ENCODE data around the gene YEATS4.

The YEATS4 gene

DNA sequence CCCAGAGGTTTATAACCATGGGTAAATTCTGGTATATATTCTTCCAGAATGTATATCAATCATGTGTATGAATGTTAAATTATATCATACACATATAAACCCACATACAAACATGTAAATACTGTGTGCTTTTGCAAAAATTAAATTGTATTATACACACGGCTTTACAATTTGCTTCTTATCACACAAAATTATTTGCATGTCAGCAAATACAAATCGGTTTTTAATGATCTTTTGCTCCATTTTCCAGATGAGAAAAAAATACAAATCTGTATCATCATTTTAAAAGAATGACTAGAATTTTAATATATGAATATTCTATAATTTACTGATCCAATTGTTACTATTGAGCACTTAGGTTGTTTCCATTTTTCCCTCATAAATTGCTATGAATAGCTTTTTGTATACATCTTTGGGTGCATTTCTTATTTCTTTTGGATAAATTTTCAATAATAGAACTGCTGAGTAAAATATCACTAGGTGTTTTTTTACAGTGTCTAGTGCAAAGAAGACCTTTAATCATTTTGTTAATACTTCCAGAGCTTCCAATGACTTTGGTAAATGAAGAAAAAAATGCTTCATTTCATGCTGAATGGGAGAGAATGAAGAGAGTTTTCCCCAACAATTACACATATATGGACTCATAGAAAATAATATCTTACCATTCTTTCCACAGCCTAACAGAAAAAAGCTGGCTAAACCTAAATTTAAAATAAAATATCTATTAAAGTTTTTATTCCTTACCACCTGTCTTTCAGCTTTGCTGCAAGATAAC, 7.9 kb upstream of the YEATS4 start:
- no peak overlapping the region for H3K27ac Mint-ChIP-seq
- DNase-seq, result no peak
- no peaks in the 10 kb centered on the region for H3K9me3 Mint-ChIP-seq
- no peaks in the 10 kb centered on the region for H3K36me3 Mint-ChIP-seq (ENCODE audit: low read depth)
- H3K27me3 Mint-ChIP-seq, result no peaks in the 10 kb centered on the region
- H3K4me3 Mint-ChIP-seq, result no peak overlapping the region
- peaks cover 2% of the 10 kb centered on the region for H3K4me1 Mint-ChIP-seq (ENCODE audit: low read depth)

DNA sequence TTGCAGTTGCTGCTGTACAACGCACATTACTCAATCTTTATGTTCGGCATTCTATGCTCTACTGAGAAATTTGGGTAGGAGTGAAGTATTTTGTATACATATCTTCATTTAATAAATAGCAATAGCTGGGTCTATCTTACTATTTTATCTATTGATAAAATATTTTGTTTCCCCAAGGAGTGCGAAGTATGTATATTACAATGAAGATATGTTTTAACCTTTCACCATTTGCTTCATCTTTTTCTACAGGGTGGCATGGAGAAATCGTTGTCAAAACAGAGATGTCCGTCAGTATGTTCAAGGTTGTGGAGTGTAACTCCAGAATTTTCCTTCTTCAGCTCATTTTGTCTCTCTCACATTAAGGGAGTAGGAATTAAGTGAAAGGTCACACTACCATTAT, 6.6 kb upstream of the YEATS4 start:
- no peak overlapping the region for H3K27ac Mint-ChIP-seq
- DNase-seq, result no peak
- H3K9me3 Mint-ChIP-seq, result no peaks in the 10 kb centered on the region
- H3K27me3 Mint-ChIP-seq, result no peaks in the 10 kb centered on the region
- H3K36me3 Mint-ChIP-seq (ENCODE audit: low read depth), result no peaks in the 10 kb centered on the region
- no peak overlapping the region for H3K4me3 Mint-ChIP-seq
- peaks cover 7% of the 10 kb centered on the region for H3K4me1 Mint-ChIP-seq (ENCODE audit: low read depth)

DNA sequence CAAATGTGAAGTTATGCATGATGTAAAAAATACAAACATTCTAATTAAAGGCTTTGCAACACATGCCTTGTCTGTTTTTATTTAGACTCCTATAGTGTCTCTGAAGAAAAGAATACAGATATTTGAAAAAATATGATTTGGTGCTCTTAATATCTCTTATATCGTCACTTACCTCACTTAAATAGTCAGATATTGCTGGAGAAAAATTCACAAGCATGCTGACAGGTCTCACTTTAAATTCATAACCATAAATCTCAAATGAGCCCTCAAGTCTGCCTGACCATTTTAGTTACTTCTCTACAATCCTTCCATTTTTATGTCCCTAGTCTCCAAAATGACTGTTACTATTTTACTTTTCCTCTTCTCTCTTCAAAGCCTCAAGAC, 5.4 kb upstream of the YEATS4 start:
- Mint-ChIP-seq H3K27ac (no peak overlapping the region), H3K36me3 (ENCODE audit: low read depth) (no peaks in the 10 kb centered on the region), H3K27me3 (no peaks in the 10 kb centered on the region), H3K9me3 (no peaks in the 10 kb centered on the region), H3K4me1 (ENCODE audit: low read depth) (peaks cover 13% of the 10 kb centered on the region), H3K4me3 (no peak overlapping the region)
- DNase-seq, result no peak

GRCh38 chr12:69354556-69355187, 4.9 kb upstream of the YEATS4 start:
- Mint-ChIP-seq H3K4me1 (ENCODE audit: low read depth) (peaks cover 17% of the 10 kb centered on the region), H3K9me3 (no peaks in the 10 kb centered on the region), H3K27me3 (no peaks in the 10 kb centered on the region), H3K27ac (no peak overlapping the region), H3K36me3 (ENCODE audit: low read depth) (no peaks in the 10 kb centered on the region), H3K4me3 (no peak overlapping the region)
- DNase-seq, result no peak

DNA sequence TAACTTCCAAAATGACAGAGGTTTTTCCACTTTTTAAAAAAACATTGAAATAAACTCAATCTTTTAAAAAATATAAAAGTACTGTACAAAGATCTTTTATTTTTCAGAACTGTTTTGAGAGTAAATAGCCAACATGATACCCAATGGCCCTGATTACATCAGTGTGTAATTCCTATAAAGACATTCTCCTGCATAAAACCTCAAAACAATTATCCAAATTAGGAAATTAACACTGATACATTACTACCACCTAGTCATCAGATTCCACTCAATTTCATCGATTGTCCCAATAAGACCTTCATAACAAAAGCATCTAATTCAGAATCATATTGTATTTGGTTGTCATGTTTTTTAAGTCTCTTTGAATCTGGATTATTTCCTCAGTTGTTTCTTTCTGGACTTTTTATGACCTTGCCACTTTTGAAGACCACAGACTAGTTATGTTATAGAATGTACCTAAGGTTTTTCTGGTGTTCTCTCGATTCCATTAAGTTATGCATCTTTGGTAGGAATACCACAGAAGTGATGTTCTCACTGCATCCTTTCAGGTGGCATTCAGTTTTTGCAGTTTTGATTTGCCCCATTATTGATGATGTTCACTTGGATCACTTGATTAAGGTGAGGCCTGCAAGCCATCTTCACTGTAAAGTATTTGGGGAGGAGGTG, 4.0 kb upstream of the YEATS4 start:
- peaks cover 21% of the 10 kb centered on the region for H3K4me1 Mint-ChIP-seq (ENCODE audit: low read depth)
- peaks cover 5% of the 10 kb centered on the region for H3K36me3 Mint-ChIP-seq (ENCODE audit: low read depth)
- H3K9me3 Mint-ChIP-seq, result no peaks in the 10 kb centered on the region
- H3K4me3 Mint-ChIP-seq, result no peak overlapping the region
- no peak for DNase-seq
- no peaks in the 10 kb centered on the region for H3K27me3 Mint-ChIP-seq
- no peak overlapping the region for H3K27ac Mint-ChIP-seq

- peak overlapping the region; percentile 95 for H3K27ac Mint-ChIP-seq
- H3K27me3 Mint-ChIP-seq, result no peaks in the 10 kb centered on the region
- peaks cover 37% of the 10 kb centered on the region for H3K4me1 Mint-ChIP-seq (ENCODE audit: low read depth)
- no peak for DNase-seq
- no peaks in the 10 kb centered on the region for H3K9me3 Mint-ChIP-seq
- H3K36me3 Mint-ChIP-seq (ENCODE audit: low read depth), result peaks cover 36% of the 10 kb centered on the region
- H3K4me3 Mint-ChIP-seq, result peak overlapping the region; percentile 90
These were observed 767 bp downstream of the YEATS4 start for GRCh38 chr12:69360348-69360672.

- no peaks in the 10 kb centered on the region for H3K27me3 Mint-ChIP-seq
- no peak overlapping the region for H3K4me3 Mint-ChIP-seq
- no peak for DNase-seq
- H3K4me1 Mint-ChIP-seq (ENCODE audit: low read depth), result peaks cover 18% of the 10 kb centered on the region
- H3K36me3 Mint-ChIP-seq (ENCODE audit: low read depth), result peaks cover 87% of the 10 kb centered on the region
- H3K27ac Mint-ChIP-seq, result no peak overlapping the region
- no peaks in the 10 kb centered on the region for H3K9me3 Mint-ChIP-seq
These were observed 7.3 kb downstream of the YEATS4 start for GRCh38 chr12:69366796-69367195.

- no peak overlapping the region for H3K27ac Mint-ChIP-seq
These were observed 8.6 kb downstream of the YEATS4 start for GRCh38 chr12:69368171-69368570.

DNA sequence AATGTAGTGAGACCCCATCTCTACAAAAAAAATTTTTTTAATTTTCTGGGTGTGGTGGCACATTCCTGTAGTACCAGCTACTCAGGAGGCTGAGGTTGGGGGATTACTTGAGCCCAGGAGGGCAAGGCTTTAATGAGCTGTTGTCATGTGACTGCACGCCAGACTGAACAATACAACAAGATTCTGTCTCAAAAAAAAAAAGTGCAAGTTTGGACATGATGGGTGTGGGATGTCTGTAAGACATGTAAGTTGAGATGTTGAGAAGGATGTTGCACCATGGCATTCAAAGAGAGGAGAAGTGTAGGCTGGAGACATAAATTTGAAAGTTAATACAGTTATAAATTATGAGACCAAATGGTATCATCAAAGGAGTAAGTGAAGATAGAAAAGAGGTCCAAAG, 23.5 kb downstream of the YEATS4 start:
- no peak for DNase-seq
- Mint-ChIP-seq H3K4me3 (no peak overlapping the region), H3K4me1 (ENCODE audit: low read depth) (peaks cover 13% of the 10 kb centered on the region), H3K36me3 (ENCODE audit: low read depth) (peaks cover 76% of the 10 kb centered on the region), H3K9me3 (no peaks in the 10 kb centered on the region), H3K27me3 (no peaks in the 10 kb centered on the region), H3K27ac (peak overlapping the region; percentile 2)

More at GRCh38 chr12:69368171-69368570, 8.6 kb downstream of the YEATS4 start:
- Mint-ChIP-seq H3K36me3 (ENCODE audit: low read depth) (peaks cover 90% of the 10 kb centered on the region), H3K4me1 (ENCODE audit: low read depth) (peaks cover 14% of the 10 kb centered on the region), H3K9me3 (no peaks in the 10 kb centered on the region), H3K4me3 (no peak overlapping the region), H3K27me3 (no peaks in the 10 kb centered on the region)
- no peak for DNase-seq

GRCh38 chr12:69385038-69385437, 25.5 kb downstream of the YEATS4 start:
- no peak overlapping the region for H3K27ac Mint-ChIP-seq
- H3K27me3 Mint-ChIP-seq, result no peaks in the 10 kb centered on the region
- peaks cover 13% of the 10 kb centered on the region for H3K4me1 Mint-ChIP-seq (ENCODE audit: low read depth)
- no peak for DNase-seq
- peaks cover 73% of the 10 kb centered on the region for H3K36me3 Mint-ChIP-seq (ENCODE audit: low read depth)
- H3K4me3 Mint-ChIP-seq, result no peak overlapping the region
- H3K9me3 Mint-ChIP-seq, result no peaks in the 10 kb centered on the region

DNA sequence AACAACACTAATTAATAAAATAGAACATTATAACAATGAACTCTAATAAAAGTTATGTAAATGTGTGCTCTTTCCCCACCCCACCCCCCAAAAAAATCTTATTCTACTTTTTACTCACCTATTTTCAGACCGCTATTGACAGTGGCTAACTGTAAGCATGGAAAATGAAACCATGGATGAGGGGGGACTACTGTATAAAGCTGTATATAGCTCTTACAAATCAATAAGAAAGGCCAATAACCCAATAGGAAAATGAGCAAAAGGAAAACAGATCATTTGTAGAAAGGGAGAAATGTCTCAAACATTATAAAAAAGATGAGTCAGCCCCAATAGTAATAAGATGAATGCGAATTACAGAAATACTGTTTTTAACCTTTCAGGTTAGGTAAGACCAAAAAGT, 27.4 kb downstream of the YEATS4 start:
- no peaks in the 10 kb centered on the region for H3K27me3 Mint-ChIP-seq
- DNase-seq, result no peak
- peaks cover 73% of the 10 kb centered on the region for H3K36me3 Mint-ChIP-seq (ENCODE audit: low read depth)
- H3K9me3 Mint-ChIP-seq, result no peaks in the 10 kb centered on the region
- no peak overlapping the region for H3K27ac Mint-ChIP-seq
- H3K4me3 Mint-ChIP-seq, result no peak overlapping the region
- peaks cover 18% of the 10 kb centered on the region for H3K4me1 Mint-ChIP-seq (ENCODE audit: low read depth)

- peaks cover 74% of the 10 kb centered on the region for H3K36me3 Mint-ChIP-seq (ENCODE audit: low read depth)
- no peaks in the 10 kb centered on the region for H3K27me3 Mint-ChIP-seq
- H3K9me3 Mint-ChIP-seq, result no peaks in the 10 kb centered on the region
- no peak for DNase-seq
- no peak overlapping the region for H3K4me3 Mint-ChIP-seq
- H3K27ac Mint-ChIP-seq, result no peak overlapping the region
- H3K4me1 Mint-ChIP-seq (ENCODE audit: low read depth), result peaks cover 28% of the 10 kb centered on the region
These were observed 28.8 kb downstream of the YEATS4 start for GRCh38 chr12:69388371-69388770.

DNA sequence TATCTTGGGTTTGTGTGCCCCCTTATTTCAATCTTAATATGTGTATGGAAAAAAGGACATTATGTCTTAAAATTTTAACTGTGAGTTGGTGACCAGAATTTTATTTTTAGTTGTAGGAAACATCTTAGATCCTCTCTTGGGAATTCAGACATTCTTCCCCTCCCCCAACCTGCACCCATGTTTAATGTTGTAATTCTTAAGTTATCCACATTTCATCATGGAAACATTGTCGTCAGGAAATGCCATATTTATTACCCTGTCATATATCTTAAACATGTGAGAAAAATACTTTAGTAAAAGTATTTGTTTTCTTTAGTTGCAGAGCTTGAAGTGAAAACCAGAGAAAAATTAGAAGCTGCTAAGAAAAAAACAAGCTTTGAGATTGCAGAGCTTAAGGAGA, 30.3 kb downstream of the YEATS4 start:
- H3K36me3 Mint-ChIP-seq (ENCODE audit: low read depth), result peaks cover 77% of the 10 kb centered on the region

DNA sequence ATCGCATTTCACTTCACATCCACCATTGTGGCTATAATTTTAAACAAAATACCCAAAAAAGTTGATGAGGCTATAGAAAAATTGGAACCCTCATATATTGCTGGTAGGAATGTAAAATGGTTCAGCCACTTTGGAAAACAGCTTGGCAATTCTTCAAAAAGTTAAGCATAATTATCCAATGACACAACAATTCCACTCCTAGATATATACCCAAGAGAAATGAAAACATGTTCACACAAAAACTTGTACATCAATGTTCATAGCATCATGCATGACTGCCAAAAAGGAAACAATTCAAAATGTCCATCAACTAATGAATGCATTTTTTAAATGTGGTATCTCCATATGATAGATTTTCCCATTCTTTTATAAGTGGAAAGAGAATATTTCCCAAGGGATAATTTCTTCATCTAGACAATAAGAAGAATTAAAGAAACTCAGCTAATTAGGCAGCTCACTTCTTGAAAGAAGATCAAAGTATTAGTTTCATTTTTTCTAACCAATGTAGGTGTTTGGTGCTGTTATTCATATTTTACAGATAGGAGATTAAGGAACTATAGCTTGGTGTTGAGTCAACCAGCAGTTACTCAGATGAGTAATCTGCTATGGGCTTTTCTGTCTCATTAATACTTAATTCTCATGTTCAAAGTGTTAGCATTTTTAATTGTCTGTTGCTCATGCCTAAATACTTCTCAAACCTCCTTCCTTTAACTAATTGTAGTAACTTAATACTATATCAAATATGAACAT, 32.8 kb downstream of the YEATS4 start:
- H3K4me1 Mint-ChIP-seq (ENCODE audit: low read depth), result peaks cover 18% of the 10 kb centered on the region
- no peak overlapping the region for H3K4me3 Mint-ChIP-seq
- peaks cover 6% of the 10 kb centered on the region for H3K9me3 Mint-ChIP-seq
- no peaks in the 10 kb centered on the region for H3K27me3 Mint-ChIP-seq
- peaks cover 82% of the 10 kb centered on the region for H3K36me3 Mint-ChIP-seq (ENCODE audit: low read depth)
- DNase-seq, result no peak
- no peak overlapping the region for H3K27ac Mint-ChIP-seq

More for the DNA sequence above, 30.3 kb downstream of the YEATS4 start:
- Mint-ChIP-seq H3K4me1 (ENCODE audit: low read depth) (peaks cover 28% of the 10 kb centered on the region), H3K27me3 (no peaks in the 10 kb centered on the region), H3K9me3 (no peaks in the 10 kb centered on the region), H3K27ac (no peak overlapping the region), H3K4me3 (no peak overlapping the region)
- DNase-seq, result no peak
